BJ (cell line): ENCODE data around the gene PDE6G. TPM values are rescaled to one million over a fixed set of nuclear protein-coding genes. Genes with fewer than 3 reads are reported as not detected.

ENCODE experiments used
- CTCF ChIA-PET: fragments of 350-600 bp; formaldehyde crosslinking; extraction: SDS; loops from one replicate; lab custom pipeline; 2021; ENCODE audit warnings: antibody characterized with exemption, inconsistent platforms; lab: Yijun Ruan, JAX
- POLR2A ChIA-PET: fragments of 300-600 bp; sonication (Branson Sonifier 250); formaldehyde crosslinking; extraction: SDS; loops from one replicate; lab custom pipeline; 2021; ENCODE audit warnings: antibody characterized with exemption; lab: Charles Lee
- DNase-seq: peaks from one replicate; pipeline ENCODE4 v3.0.0-alpha.2; 2011; ENCODE audit warnings: low read depth
- H3K27me3 ChIP-seq: 2 replicates; pipeline ENCODE4 v1.6.0; 2011; ENCODE audit warnings: low read length; ENCODE audit not compliant: control insufficient read depth, insufficient read depth
- H3K36me3 ChIP-seq: 2 replicates; pipeline ENCODE4 v1.5.1; 2011; ENCODE audit warnings: low read length; ENCODE audit not compliant: control insufficient read depth, insufficient read depth
- H3K4me3 ChIP-seq: 2 replicates; pipeline ENCODE4 v1.5.1; 2011; ENCODE audit warnings: low read depth, mild to moderate bottlenecking, control low read depth, low read length
- polyA plus RNA-seq: library from polyadenylated mRNA; depleted of rRNA; stranded (reverse); fragments of >200 nt; gene quantifications from 2 replicates; pipeline ENCODE4 v1.2.3, GENCODE V29; 2011
- TF ChIP-seq, protein P1 (sequence below): IDR thresholded peaks from 2 replicates; pipeline ENCODE4 v1.5.1; 2011; ENCODE audit warnings: low read depth, mild to moderate bottlenecking, control low read depth, inconsistent platforms, low read length, moderate library complexity; ENCODE audit not compliant: insufficient read depth

The PDE6G gene
- polyA plus RNA-seq, 1 experiment: 0.37 TPM

DNA sequence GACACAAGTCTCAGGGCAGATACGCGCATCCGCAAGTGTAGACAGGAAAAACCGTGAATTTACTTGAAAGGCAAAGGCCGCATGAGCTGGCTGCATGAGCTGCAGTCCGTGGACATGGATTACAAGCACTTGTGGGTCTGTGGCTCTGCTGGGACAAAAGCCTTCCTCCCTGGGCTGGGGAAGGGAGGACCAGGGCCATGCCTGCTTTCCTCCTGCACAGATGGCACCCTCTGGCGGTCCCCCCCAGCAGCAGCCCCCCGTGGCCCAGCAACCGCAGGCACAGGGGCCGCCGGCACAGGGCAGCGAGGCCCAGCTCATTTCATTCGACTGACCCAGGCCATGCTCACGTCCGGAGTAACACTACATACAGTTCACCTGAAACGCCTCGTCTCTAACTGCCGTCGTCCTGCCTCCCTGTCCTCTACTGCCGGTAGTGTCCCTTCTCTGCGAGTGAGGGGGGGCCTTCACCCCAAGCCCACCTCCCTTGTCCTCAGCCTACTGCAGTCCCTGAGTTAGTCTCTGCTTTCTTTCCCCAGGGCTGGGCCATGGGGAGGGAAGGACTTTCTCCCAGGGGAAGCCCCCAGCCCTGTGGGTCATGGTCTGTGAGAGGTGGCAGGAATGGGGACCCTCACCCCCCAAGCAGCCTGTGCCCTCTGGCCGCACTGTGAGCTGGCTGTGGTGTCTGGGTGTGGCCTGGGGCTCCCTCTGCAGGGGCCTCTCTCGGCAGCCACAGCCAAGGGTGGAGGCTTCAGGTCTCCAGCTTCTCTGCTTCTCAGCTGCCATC is 45.1 kb upstream of the PDE6G start:
- ChIA-PET CTCF (interaction anchor here (1.1 kb wide), 1 partner anchor 9 kb away, joined by 4 read pairs; no protein-coding TSS in a partner anchor), POLR2A (no interaction called here)
- H3K4me3 ChIP-seq: peak overlapping the region; percentile 62
- H3K36me3 ChIP-seq: peaks cover 36% of the 10 kb centered on the region
- TF ChIP-seq, protein P1, sequence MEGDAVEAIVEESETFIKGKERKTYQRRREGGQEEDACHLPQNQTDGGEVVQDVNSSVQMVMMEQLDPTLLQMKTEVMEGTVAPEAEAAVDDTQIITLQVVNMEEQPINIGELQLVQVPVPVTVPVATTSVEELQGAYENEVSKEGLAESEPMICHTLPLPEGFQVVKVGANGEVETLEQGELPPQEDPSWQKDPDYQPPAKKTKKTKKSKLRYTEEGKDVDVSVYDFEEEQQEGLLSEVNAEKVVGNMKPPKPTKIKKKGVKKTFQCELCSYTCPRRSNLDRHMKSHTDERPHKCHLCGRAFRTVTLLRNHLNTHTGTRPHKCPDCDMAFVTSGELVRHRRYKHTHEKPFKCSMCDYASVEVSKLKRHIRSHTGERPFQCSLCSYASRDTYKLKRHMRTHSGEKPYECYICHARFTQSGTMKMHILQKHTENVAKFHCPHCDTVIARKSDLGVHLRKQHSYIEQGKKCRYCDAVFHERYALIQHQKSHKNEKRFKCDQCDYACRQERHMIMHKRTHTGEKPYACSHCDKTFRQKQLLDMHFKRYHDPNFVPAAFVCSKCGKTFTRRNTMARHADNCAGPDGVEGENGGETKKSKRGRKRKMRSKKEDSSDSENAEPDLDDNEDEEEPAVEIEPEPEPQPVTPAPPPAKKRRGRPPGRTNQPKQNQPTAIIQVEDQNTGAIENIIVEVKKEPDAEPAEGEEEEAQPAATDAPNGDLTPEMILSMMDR: 0 out of 2 replicates have a peak, but pooled peaks have one; percentile 8
- DNase-seq: no peak
- no peaks in the 10 kb centered on the region for H3K27me3 ChIP-seq

- DNase-seq: no peak
- Histone ChIP-seq H3K36me3 (peaks cover 40% of the 10 kb centered on the region), H3K27me3 (no peaks in the 10 kb centered on the region), H3K4me3 (no peak overlapping the region)
- ChIA-PET CTCF (no interaction called here), POLR2A (no interaction called here)
- TF ChIP-seq, protein P1: no peak
These were observed 44.3 kb upstream of the PDE6G start for GRCh38 chr17:81700353-81701287.

DNA sequence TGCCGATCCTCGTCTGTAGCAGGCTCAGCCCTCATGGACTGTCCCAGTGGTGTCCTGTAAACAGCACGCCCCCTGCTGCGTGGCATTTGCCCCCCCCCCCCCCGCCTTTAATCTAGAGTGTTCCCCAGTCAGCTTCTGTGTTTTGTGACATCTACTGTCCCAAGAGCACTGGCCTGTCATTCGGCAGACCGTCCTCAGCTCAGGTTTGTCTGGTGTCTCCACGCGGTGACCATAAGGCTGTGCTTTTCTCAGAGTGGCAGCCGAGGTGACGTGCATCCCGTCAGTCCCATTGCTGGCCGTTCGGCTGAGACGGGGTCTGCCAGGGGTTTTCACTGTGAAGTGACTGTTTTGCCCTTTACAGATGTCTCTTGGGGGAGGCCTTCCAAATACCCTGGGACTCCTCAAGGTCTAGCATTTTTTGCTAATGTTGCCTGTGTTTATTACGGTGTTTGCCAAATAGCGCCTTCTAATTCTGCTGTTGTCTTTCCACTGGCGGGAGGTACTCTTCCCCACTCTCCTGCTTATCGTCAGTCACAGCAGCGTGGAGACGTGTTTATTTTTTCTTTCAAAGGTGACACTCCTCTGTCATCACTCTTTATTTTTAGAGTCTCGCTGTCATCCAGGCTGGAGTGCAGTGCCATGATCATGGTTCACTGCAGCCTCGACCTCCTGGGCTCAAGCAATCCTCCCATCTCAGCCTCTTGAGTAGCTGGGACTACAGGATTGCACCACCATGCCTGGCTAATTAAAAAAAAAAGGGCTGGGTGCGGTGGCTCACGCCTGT is 41.1 kb upstream of the PDE6G start:
- TF ChIP-seq, protein P1: no peak
- peaks cover 49% of the 10 kb centered on the region for H3K36me3 ChIP-seq
- CTCF ChIA-PET: no interaction called here
- no peak for DNase-seq
- no peaks in the 10 kb centered on the region for H3K27me3 ChIP-seq
- no peak overlapping the region for H3K4me3 ChIP-seq
- POLR2A ChIA-PET: no interaction called here

DNA sequence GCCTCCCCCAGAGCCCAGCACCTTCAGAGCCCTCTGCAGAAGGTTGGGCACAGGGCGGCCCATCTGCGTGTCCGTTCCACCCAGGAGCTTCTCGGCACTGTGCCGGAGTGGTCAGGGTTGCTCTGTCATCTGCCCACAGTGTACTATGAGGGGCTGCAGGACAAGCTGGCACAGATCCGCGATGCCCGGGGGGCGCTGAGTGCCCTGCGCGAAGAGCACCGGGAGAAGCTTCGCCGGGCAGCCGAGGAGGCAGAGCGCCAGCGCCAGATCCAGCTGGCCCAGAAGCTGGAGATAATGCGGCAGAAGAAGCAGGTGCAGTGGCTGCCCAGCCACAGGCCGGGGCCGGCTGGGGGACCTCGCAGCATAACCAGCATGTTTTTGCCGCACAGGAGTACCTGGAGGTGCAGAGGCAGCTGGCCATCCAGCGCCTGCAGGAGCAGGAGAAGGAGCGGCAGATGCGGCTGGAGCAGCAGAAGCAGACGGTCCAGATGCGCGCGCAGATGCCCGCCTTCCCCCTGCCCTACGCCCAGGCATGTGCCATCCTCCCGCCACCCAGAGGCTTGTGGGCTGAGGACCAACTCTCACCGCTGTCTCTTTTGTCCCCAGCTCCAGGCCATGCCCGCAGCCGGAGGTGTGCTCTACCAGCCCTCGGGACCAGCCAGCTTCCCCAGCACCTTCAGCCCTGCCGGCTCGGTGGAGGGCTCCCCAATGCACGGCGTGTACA is 40.0 kb upstream of the PDE6G start:
- no peak overlapping the region for H3K4me3 ChIP-seq
- ChIA-PET CTCF (interaction anchor here (0.7 kb wide), 1 partner anchor 15 kb away, joined by 3 read pairs; no protein-coding TSS in a partner anchor), POLR2A (no interaction called here)
- TF ChIP-seq, protein P1: no peak
- H3K27me3 ChIP-seq: no peaks in the 10 kb centered on the region
- H3K36me3 ChIP-seq: peaks cover 53% of the 10 kb centered on the region
- DNase-seq: no peak
